ENCODE measurements around the gene SRGAP1. TPM values are rescaled to one million over a fixed set of nuclear protein-coding genes. Genes with fewer than 3 reads are reported as not detected.

Gene SRGAP1
- total RNA-seq: 1.3 and 4.0 TPM in 2 replicates

GRCh38 chr12:63844391-63845341 lies at the start of gene SRGAP1:
Gene SRGAP1, plus strand, starts transcription at chr12:63844700. Its CDS starts 117 bp downstream, at chr12:63844817.

Other genes with a start within 250 kb of the SRGAP1 start
- gene DPY19L2, start 176.2 kb upstream of the SRGAP1 start, total RNA-seq: 1.9 and 6.7 TPM in 2 replicates
- 14.9 and 17.3 TPM in 2 replicates for gene RXYLT1, start 64.8 kb upstream of the SRGAP1 start, total RNA-seq

All from epithelial cell of umbilical artery (primary cell).